ENCODE results near the gene HLA-C.
"Not testable (repeated sequence)": the region's sequence is repeated elsewhere in the genome, so short reads cannot be mapped to it uniquely, and the experiment has no call there.

The HLA-C gene

GRCh38 chr6:31268836-31269235, 3.1 kb downstream of the HLA-C start:
- no peak for DNase-seq

GRCh38 chr6:31268369-31268765, 3.5 kb downstream of the HLA-C start:
- no peak for DNase-seq

- no peak for DNase-seq
These were observed 4.1 kb downstream of the HLA-C start for GRCh38 chr6:31267651-31268368.

GRCh38 chr6:31266567-31267360, 5.1 kb downstream of the HLA-C start:
- DNase-seq = no peak

- DNase-seq = no peak
These were observed 6.0 kb downstream of the HLA-C start for GRCh38 chr6:31265926-31266325.

- DNase-seq = not testable (repeated sequence)
These were observed 8.5 kb downstream of the HLA-C start for GRCh38 chr6:31263346-31263933.

GRCh38 chr6:31259995-31260394, 11.9 kb downstream of the HLA-C start:
- DNase-seq = peak; percentile 52

- no peak for DNase-seq
These were observed 19.3 kb downstream of the HLA-C start for GRCh38 chr6:31252625-31253024.

GRCh38 chr6:31251261-31251660, 20.6 kb downstream of the HLA-C start:
- no peak for DNase-seq

- DNase-seq = no peak
These were observed 22.7 kb downstream of the HLA-C start for GRCh38 chr6:31249184-31249583.

GRCh38 chr6:31247813-31248212, 24.1 kb downstream of the HLA-C start:
- DNase-seq = no peak

GRCh38 chr6:31246051-31246521, 25.8 kb downstream of the HLA-C start:
- DNase-seq = no peak

- no peak for DNase-seq
These were observed 28.4 kb downstream of the HLA-C start for GRCh38 chr6:31243508-31243907.

GRCh38 chr6:31239854-31240253, 32.0 kb downstream of the HLA-C start:
- no peak for DNase-seq

GRCh38 chr6:31234101-31234500, 37.8 kb downstream of the HLA-C start:
- not testable (repeated sequence) for DNase-seq

GRCh38 chr6:31228476-31228875, 43.4 kb downstream of the HLA-C start:
- no peak for DNase-seq

- no peak for DNase-seq
These were observed 44.7 kb downstream of the HLA-C start for GRCh38 chr6:31227143-31227542.

- DNase-seq = no peak
These were observed 46.2 kb downstream of the HLA-C start for GRCh38 chr6:31225735-31226134.

- no peak for DNase-seq
These were observed 49.4 kb downstream of the HLA-C start for GRCh38 chr6:31222496-31222895.
